H9 (cell line): ENCODE results near the gene MIPEP. TPM values are rescaled to one million over a fixed set of nuclear protein-coding genes. Genes with fewer than 3 reads are reported as not detected.

Experiments
- DNase-seq: peaks from one replicate; pipeline ENCODE4 v3.0.0-alpha.2; 2017
- H2AFZ ChIP-seq: one replicate; pipeline ENCODE4 v1.6.1; 2013; ENCODE audit warnings: mild to moderate bottlenecking, low read length, control low read depth, moderate library complexity
- H2AK5ac ChIP-seq: 2 replicates; pipeline ENCODE4 v1.6.1; 2013; ENCODE audit warnings: low read length, control low read depth, mixed read lengths; ENCODE audit not compliant: insufficient read length
- H2BK120ac ChIP-seq: one replicate; pipeline ENCODE4 v1.6.1; 2013; ENCODE audit warnings: low read depth, mild to moderate bottlenecking, low read length, control low read depth, inconsistent platforms; ENCODE audit not compliant: poor library complexity, severe bottlenecking
- H2BK12ac ChIP-seq: 2 replicates; pipeline ENCODE4 v1.6.1; 2013; ENCODE audit warnings: low read length, control low read depth, mixed read lengths, low read depth; ENCODE audit not compliant: insufficient read length
- H2BK15ac ChIP-seq: 2 replicates; pipeline ENCODE4 v1.6.1; 2013; ENCODE audit warnings: low read depth, low read length, control low read depth
- H2BK20ac ChIP-seq: one replicate; pipeline ENCODE4 v1.6.1; 2013; ENCODE audit warnings: low read depth, mild to moderate bottlenecking, low read length, control low read depth, inconsistent platforms; ENCODE audit not compliant: poor library complexity, severe bottlenecking
- H2BK5ac ChIP-seq: 2 replicates; pipeline ENCODE4 v1.6.1; 2013; ENCODE audit warnings: low read length, control low read depth, mixed read lengths; ENCODE audit not compliant: insufficient read length
- H3K14ac ChIP-seq: 2 replicates; pipeline ENCODE4 v1.6.1; 2013; ENCODE audit warnings: low read length, control low read depth; ENCODE audit not compliant: insufficient read depth
- H3K18ac ChIP-seq: 2 replicates; pipeline ENCODE4 v1.6.1; 2013; ENCODE audit warnings: low read depth, mild to moderate bottlenecking, mixed read lengths, low read length, control low read depth; ENCODE audit not compliant: insufficient read length
- H3K23ac ChIP-seq: 2 replicates; pipeline ENCODE4 v1.6.1; 2013; ENCODE audit warnings: low read length, control low read depth, mixed read lengths, low read depth; ENCODE audit not compliant: insufficient read length
- H3K23me2 ChIP-seq: 2 replicates; pipeline ENCODE4 v1.6.1; 2013; ENCODE audit warnings: low read depth, mild to moderate bottlenecking, mixed read lengths, low read length, control low read depth; ENCODE audit not compliant: insufficient read length, poor library complexity, severe bottlenecking
- H3K27ac ChIP-seq: 2 replicates; pipeline ENCODE4 v1.5.1; 2013; ENCODE audit warnings: low read length, control low read depth, mixed read lengths, low read depth; ENCODE audit not compliant: insufficient read length
- H3K27me3 ChIP-seq: 2 replicates; pipeline ENCODE4 v1.6.1; 2013; ENCODE audit warnings: low read length, control low read depth, inconsistent platforms; ENCODE audit not compliant: insufficient read depth
- H3K4ac ChIP-seq: 2 replicates; pipeline ENCODE4 v1.6.1; 2013; ENCODE audit warnings: low read depth, mild to moderate bottlenecking, control low read depth, inconsistent platforms, low read length, moderate library complexity
- H3K4me1 ChIP-seq: 2 replicates; pipeline ENCODE4 v1.6.1; 2013; ENCODE audit warnings: low read length, control low read depth, inconsistent platforms; ENCODE audit not compliant: insufficient read depth
- H3K4me2 ChIP-seq: 2 replicates; pipeline ENCODE4 v1.6.1; 2013; ENCODE audit warnings: low read length, control low read depth, mixed read lengths; ENCODE audit not compliant: insufficient read length, insufficient read depth
- H3K56ac ChIP-seq: 2 replicates; pipeline ENCODE4 v1.6.1; 2013; ENCODE audit warnings: low read depth, mild to moderate bottlenecking, mixed read lengths, low read length, control low read depth; ENCODE audit not compliant: insufficient read length
- H3K79me1 ChIP-seq: 2 replicates; pipeline ENCODE4 v1.6.1; 2013; ENCODE audit warnings: low read depth, mild to moderate bottlenecking, moderate library complexity, low read length, control low read depth, inconsistent platforms; ENCODE audit not compliant: insufficient read depth, poor library complexity, severe bottlenecking
- H3K79me2 ChIP-seq: 2 replicates; pipeline ENCODE4 v1.6.1; 2013; ENCODE audit warnings: low read length, control low read depth, inconsistent platforms; ENCODE audit not compliant: insufficient read depth
- H3K9ac ChIP-seq: 2 replicates; pipeline ENCODE4 v1.6.1; 2013; ENCODE audit warnings: low read length, control low read depth, mixed read lengths; ENCODE audit not compliant: insufficient read length; ENCODE audit errors: extremely low read depth
- H3K9me3 ChIP-seq: one replicate; pipeline ENCODE4 v1.6.1; 2013; ENCODE audit warnings: low read depth, low read length, inconsistent platforms; ENCODE audit not compliant: control insufficient read depth
- H3T11ph ChIP-seq: one replicate; pipeline ENCODE4 v1.6.1; 2013; ENCODE audit warnings: mild to moderate bottlenecking, low read length, control low read depth, inconsistent platforms
- H4K20me1 ChIP-seq: one replicate; pipeline ENCODE4 v1.6.1; 2013; ENCODE audit not compliant: control insufficient read depth, insufficient read length, insufficient read depth
- H4K5ac ChIP-seq: 2 replicates; pipeline ENCODE4 v1.6.1; 2013; ENCODE audit warnings: low read depth, mild to moderate bottlenecking, mixed read lengths, low read length, control low read depth; ENCODE audit not compliant: insufficient read length
- H4K8ac ChIP-seq: replicated peaks from 2 replicates; pipeline ENCODE4 v1.6.1; 2013; ENCODE audit warnings: low read length, control low read depth, mixed read lengths, low read depth; ENCODE audit not compliant: insufficient read length
- H4K91ac ChIP-seq: 2 replicates; pipeline ENCODE4 v1.6.1; 2013; ENCODE audit warnings: low read depth, mild to moderate bottlenecking, moderate library complexity, mixed read lengths, low read length, control low read depth; ENCODE audit not compliant: insufficient read length
- H3K27ac Mint-ChIP-seq, 3 experiments: 2 replicates in 2 of 3; 3 replicates in 1 of 3; pipeline ENCODE4 v1.8.0; 2020 to 2021; ENCODE audit warnings: mixed read lengths in 3 of 3, mild to moderate bottlenecking in 1 of 3, moderate library complexity in 1 of 3
- H3K27me3 Mint-ChIP-seq: 2 replicates; pipeline ENCODE4 v1.8.0; 2021; ENCODE audit warnings: low read depth, mild to moderate bottlenecking, moderate library complexity, mixed read lengths
- H3K36me3 Mint-ChIP-seq, 3 experiments: 2 replicates in 2 of 3; 3 replicates in 1 of 3; pipeline ENCODE4 v1.8.0; 2020 to 2021; ENCODE audit warnings: low read depth in 3 of 3, mixed read lengths in 3 of 3; ENCODE audit not compliant: insufficient read depth in 1 of 3
- H3K4me1 Mint-ChIP-seq, 2 experiments: 2 replicates each; pipeline ENCODE4 v1.8.0; 2020; ENCODE audit warnings: mixed read lengths in 2 of 2
- H3K4me3 Mint-ChIP-seq, 2 experiments: 2 replicates in 1 of 2; 3 replicates in 1 of 2; pipeline ENCODE4 v1.8.0; 2020 to 2021; ENCODE audit warnings: mild to moderate bottlenecking in 2 of 2, mixed read lengths in 2 of 2, moderate library complexity in 1 of 2
- H3K9me3 Mint-ChIP-seq, 2 experiments: 2 replicates in 1 of 2; 3 replicates in 1 of 2; pipeline ENCODE4 v1.8.0; 2020; ENCODE audit warnings: mild to moderate bottlenecking in 2 of 2, mixed read lengths in 2 of 2, moderate library complexity in 1 of 2
- WGBS: extraction: QIAGEN DNeasy Blood & Tissue Kit; methylation state at CpG from one replicate; pipeline ENCODE4 v1.1.7; 2013; ENCODE audit warnings: missing lambda C conversion rate, low lambda C conversion rate, mixed read lengths; ENCODE audit not compliant: insufficient read length; ENCODE audit errors: extremely low coverage; 5-methylcytosine and 5-hydroxymethylcytosine counted together
- total RNA-seq: library from RNA; stranded (reverse); gene quantifications from 2 replicates; pipeline ENCODE4 v1.2.1, GENCODE V29; 2021
- TF ChIP-seq, protein P1 (sequence below): fragments of 200-600 bp; sonication (generic); conservative IDR thresholded peaks from 3 replicates; pipeline ENCODE4 v1.8.0; 2021; ENCODE audit warnings: antibody characterized with exemption, mild to moderate bottlenecking

Gene MIPEP
- total RNA-seq, 1 experiment from 2014 or later, result 18.5 TPM

DNA sequence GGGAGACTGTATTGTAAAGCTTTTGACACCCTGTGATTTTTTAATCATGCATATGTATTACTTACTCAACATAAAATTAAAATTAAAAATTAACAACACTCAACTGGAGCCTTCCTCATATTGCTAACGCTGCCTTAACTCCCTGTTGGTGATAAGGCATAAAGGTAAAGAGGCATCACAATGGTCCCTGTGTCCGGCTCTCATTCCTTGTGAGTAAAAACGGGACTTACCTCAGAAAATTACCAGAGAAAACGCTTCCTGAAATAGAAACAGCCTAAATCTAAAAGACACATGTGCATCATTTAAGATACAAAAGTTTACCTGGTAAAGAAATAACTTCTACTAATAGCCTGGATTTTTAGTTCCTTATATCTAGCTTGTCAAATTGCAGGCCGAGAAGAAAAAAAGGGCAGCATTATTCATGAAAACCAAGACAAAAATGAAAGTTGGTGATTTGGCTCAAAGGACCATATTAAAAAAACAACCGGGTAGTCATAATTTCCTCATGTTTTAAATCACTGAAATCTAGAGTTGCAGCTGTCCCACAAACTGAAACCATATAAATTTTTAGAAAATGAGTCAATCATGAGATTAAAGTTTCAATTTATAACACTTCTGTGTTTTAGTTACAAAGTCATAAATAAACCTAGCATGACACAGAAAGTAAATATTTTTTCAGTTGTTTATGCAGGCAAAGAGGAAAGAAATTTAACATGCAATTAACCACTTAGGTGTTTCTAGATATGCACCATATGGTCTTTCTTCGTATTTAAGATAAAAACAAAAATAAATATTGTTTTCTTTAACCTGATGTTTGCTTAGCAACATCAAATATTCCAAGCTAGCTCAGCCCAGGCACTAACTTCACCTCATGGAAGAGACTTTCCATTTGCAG lies 94.7 kb downstream of the MIPEP start:
- H3K27ac Mint-ChIP-seq, result peak overlapping the region in 1 of 3 experiments; percentile 6; a peak in 1 of 7 replicates
- Histone ChIP-seq H4K20me1 (no peaks in the 10 kb centered on the region), H3K79me2 (no peaks in the 10 kb centered on the region), H3K27ac (no peak overlapping the region), H2BK20ac (no peak overlapping the region), H3T11ph (no peak overlapping the region), H4K8ac (no peak overlapping the region), H3K79me1 (no peaks in the 10 kb centered on the region), H4K5ac (no peak overlapping the region), H2BK15ac (no peak overlapping the region), H2BK120ac (no peak overlapping the region), H3K18ac (no peak overlapping the region), H3K9ac (no peak overlapping the region), H2AFZ (no peak overlapping the region), H3K23ac (no peak overlapping the region), H3K4ac (no peak overlapping the region), H3K27me3 (no peaks in the 10 kb centered on the region), H3K4me2 (no peak overlapping the region), H3K23me2 (no peaks in the 10 kb centered on the region), H3K14ac (no peak overlapping the region), H3K4me1 (no peaks in the 10 kb centered on the region), H2BK5ac (no peak overlapping the region), H4K91ac (no peak overlapping the region), H3K56ac (no peak overlapping the region), H3K9me3 (no peaks in the 10 kb centered on the region), H2BK12ac (no peak overlapping the region), H2AK5ac (no peak overlapping the region)
- peaks cover 16% of the 10 kb centered on the region in 2 experiments for H3K9me3 Mint-ChIP-seq
- no peak overlapping the region; a peak in 1 of 5 replicates for H3K4me3 Mint-ChIP-seq
- TF ChIP-seq, protein P1, sequence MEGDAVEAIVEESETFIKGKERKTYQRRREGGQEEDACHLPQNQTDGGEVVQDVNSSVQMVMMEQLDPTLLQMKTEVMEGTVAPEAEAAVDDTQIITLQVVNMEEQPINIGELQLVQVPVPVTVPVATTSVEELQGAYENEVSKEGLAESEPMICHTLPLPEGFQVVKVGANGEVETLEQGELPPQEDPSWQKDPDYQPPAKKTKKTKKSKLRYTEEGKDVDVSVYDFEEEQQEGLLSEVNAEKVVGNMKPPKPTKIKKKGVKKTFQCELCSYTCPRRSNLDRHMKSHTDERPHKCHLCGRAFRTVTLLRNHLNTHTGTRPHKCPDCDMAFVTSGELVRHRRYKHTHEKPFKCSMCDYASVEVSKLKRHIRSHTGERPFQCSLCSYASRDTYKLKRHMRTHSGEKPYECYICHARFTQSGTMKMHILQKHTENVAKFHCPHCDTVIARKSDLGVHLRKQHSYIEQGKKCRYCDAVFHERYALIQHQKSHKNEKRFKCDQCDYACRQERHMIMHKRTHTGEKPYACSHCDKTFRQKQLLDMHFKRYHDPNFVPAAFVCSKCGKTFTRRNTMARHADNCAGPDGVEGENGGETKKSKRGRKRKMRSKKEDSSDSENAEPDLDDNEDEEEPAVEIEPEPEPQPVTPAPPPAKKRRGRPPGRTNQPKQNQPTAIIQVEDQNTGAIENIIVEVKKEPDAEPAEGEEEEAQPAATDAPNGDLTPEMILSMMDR, result no peak
- WGBS, result no CpG with 5 or more reads among the region's 7 CpGs
- no peaks in the 10 kb centered on the region for H3K27me3 Mint-ChIP-seq
- H3K4me1 Mint-ChIP-seq, result peaks cover 13 to 14% of the 10 kb centered on the region in 2 experiments
- DNase-seq, result no peak
- H3K36me3 Mint-ChIP-seq, result peaks cover 21 to 28% (median 21%) of the 10 kb centered on the region in 3 experiments
